Measurements from ENCODE around the gene TOGARAM2.
"Not testable (repeated sequence)": the region's sequence is repeated elsewhere in the genome, so short reads cannot be mapped to it uniquely, and the experiment has no call there.

Gene TOGARAM2

GRCh38 chr2:28977176-28977875 is 3.8 kb upstream of the TOGARAM2 start:
- DNase-seq: no peak

- not testable (repeated sequence) for DNase-seq
These were observed 3.1 kb upstream of the TOGARAM2 start for GRCh38 chr2:28978001-28978400.

DNA sequence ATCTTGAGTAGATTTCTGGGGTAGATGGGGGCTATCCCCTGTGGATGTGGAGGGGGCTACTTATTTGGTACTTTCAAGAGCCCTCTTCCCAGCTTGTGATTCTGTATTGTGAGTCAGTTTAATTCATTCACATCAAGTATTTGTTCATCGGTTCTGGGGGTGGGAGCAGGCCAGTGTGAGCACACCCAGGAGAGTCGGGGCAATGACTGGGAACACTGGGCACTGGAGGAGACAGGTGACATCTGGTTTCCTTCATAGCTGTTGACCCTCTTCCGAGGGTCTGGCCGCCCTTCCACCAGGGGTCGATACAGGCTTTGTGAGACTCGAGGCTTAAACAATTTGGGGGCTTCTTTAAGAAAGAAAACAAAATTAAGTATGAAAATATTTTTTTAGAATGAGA is 2.5 kb upstream of the TOGARAM2 start:
- no peak for DNase-seq

DNA sequence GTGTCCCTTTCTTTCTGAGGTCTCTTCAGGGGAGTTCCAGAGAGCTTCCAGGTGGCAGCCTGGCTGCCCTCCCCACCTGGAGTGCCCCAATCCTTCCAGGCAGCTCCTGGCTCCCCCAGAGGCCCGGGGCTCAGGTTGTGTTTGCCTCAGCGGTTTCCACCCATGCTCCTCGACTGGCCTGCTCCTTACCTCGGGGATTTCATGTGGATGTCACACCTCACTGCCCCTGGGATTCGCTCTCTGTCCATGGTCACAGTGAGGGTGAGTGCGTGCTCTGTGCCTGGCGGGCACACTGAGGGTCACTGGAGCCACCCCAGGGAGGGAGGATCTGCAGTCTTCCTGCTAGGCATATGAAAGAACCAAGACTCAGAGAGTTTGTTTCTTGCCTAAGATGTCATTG is 2.1 kb upstream of the TOGARAM2 start:
- DNase-seq: no peak

- DNase-seq: no peak
These were observed 1.3 kb upstream of the TOGARAM2 start for GRCh38 chr2:28979576-28980366.

DNA sequence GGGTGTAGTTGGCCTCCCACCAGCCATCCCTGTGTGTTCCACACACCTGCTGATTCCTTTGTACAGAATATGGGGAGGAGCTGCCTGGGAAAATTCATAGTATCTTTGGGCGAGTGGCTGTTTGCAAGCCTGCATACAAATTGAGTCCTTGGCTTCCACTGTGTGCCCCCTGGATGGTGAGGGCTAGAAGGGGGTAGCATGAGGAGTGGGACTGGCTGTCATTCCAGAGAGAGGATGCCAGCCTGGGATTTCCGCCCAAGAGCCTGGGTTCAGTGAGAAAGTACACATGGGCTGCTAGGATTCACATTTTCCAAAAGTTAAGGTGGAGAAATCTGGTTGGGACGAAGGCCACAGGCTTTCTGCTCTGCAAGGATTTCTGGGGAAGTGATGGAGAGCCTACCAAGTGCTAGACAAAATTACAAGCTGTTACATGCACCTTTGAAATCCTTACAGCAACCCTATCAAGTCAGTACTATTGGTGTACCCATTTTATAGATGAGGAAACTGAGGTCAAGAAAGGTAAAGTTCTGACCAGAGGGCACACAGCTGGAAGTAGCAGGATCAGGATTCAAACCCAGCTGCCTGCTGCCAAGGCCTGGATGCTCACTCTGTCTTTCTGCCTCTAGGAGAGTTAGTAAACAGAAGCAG is 606 bp upstream of the TOGARAM2 start:
- no peak for DNase-seq

DNA sequence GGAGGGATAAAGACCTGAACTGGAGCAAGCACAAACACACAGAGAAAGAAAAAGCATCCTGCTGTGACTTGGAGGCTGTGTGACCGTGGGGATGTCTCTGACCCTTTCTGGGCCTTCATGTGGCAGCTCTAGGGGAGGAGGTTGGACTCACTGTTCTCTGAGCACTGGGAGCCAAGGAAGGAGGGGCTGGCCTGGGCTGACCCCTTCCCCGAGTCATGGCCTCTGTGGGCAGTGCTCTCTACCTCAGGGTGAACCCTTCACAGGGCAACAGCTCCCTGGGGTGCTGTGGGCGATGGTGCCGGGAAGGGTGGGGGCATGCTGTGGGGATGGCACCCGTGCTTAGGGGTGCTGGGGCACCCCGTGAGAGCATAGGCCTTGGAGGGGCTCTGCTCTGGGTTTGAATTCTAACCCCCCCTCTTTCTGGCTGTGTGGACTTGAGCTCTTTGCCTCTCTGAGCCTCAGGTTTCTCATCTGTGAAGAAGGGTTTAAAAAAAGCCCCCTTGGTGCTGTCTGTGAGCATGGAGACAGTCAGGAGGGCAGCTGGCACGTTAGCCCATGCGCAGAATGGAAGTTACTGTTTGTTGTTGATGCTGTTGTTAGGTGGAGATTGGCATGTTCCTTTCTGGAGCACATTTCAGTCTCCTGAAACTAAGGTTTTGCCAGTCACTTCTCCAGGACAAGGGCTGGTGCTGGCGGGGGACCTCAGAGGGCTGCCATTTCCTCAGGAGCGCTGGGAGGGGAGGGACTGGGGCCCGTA is 700 bp downstream of the TOGARAM2 start:
- no peak for DNase-seq

DNA sequence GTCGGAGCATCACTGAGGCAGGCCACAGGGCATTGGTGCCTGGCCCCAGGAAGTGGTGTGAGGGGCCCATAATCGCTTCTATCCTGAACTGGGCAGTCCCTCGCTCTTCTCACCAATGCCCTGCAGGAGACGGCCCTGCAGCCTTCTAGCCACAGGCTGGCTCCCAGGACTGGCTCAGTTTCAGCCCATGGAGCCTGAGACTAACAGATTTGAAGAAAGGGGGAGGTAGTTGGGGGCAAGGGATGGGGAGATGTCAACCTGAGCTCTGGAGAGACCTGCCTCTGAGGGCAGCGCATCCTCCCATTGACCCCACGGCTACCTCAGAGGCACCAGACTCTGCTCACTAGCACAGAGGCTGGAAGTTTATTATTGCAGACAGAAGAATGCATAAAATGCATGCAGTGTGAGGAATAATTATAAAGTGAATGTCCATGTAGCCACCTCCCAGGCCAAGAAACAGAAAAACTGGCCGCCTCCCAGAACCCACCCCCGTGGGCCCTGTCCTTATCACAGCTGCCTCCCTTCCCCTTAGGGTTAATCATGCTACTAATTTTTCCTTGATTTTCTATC is 1.4 kb downstream of the TOGARAM2 start:
- DNase-seq: no peak

GRCh38 chr2:28986429-28986828 is 5.3 kb downstream of the TOGARAM2 start:
- no peak for DNase-seq

- no peak for DNase-seq
These were observed 8.9 kb downstream of the TOGARAM2 start for GRCh38 chr2:28989973-28990372.

DNA sequence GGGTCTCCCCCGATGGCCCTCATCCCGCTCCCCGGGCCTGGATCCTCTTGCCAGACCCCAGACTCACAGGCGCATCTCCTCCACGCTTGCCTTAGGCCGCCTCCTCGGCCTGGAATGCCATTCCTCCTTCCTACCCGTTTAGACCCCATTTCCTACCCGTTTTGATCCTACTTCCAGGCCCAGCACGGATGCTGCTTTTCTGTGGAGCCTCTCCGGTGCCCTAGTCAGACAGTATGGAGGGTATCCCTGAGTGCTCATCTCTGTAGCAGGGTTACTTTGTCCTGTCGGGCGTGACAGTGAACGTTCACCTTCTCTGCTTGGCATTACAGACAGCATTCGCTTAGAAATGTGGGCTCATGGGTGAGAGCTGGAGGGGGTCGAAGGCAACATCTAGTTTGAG is 9.3 kb downstream of the TOGARAM2 start:
- DNase-seq: no peak

GRCh38 chr2:28991021-28991420 is 9.9 kb downstream of the TOGARAM2 start:
- DNase-seq: no peak

GRCh38 chr2:28991460-28991859 is 10.4 kb downstream of the TOGARAM2 start:
- DNase-seq: no peak

GRCh38 chr2:28993206-28993960 is 12.3 kb downstream of the TOGARAM2 start:
- DNase-seq: no peak

GRCh38 chr2:28994074-28994473 is 13.0 kb downstream of the TOGARAM2 start:
- no peak for DNase-seq

- DNase-seq: no peak
These were observed 13.6 kb downstream of the TOGARAM2 start for GRCh38 chr2:28994679-28995078.

GRCh38 chr2:28995765-28996750 is 15.0 kb downstream of the TOGARAM2 start:
- no peak for DNase-seq

DNA sequence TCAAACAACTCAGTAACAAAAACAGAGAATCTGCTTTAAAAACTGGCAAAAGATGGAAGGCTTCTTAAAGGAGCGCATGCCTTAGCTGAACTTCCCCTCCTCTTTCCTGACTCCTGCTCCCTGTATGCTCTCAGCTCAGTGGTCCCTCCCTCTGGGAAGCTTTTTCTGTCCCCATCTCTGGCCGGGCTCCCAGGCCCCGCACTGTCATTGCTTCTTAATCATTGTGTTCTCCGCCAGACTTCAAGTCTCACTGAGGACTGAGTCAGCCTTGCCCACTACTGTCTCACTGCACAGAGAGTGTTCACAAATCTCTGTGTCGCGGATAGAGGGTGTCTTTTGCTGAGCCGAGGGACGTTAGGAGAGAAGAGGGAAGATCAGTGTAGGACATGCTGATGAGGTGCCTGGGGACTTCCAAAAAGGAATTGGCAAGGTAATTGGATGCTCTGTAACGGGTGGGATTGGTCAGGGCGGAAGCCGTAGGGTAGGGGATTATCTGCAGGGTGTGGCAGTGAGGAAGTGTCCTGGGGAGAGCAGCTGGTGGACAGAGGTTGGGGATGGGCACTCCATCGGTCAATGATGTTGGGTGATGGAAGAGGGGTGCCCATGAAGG is 16.2 kb downstream of the TOGARAM2 start:
- no peak for DNase-seq

- no peak for DNase-seq
These were observed 17.0 kb downstream of the TOGARAM2 start for GRCh38 chr2:28997847-28998735.
